Bronchial epithelial cell (primary cell): Measurements from ENCODE around the gene SCAPER. TPM values are rescaled to one million over a fixed set of nuclear protein-coding genes. Genes with fewer than 3 reads are reported as not detected.

ENCODE experiments used
- DNase-seq: peaks from one replicate; pipeline ENCODE4 v3.0.0-alpha.2; 2010; ENCODE audit warnings: low read depth
- FAIRE-seq: peaks from 2 replicates; lab custom pipeline; 2011; peaks lifted over from hg19 to GRCh38; lab: Jason Lieb, UNC
- H3K27me3 ChIP-seq: 2 replicates; pipeline ENCODE4 v1.5.1; 2011; ENCODE audit warnings: low read length; ENCODE audit not compliant: control insufficient read depth, insufficient read depth
- H3K36me3 ChIP-seq: 2 replicates; pipeline ENCODE4 v1.5.1; 2011; ENCODE audit warnings: low read length; ENCODE audit not compliant: control insufficient read depth, insufficient read depth
- H3K4me3 ChIP-seq: 2 replicates; pipeline ENCODE4 v1.5.1; 2011; ENCODE audit warnings: mild to moderate bottlenecking, low read depth, low read length, control low read depth
- CTCF ChIP-seq: IDR thresholded peaks from 2 replicates; pipeline ENCODE4 v1.5.1; 2011; ENCODE audit warnings: mild to moderate bottlenecking, moderate library complexity, low read length, control low read depth, inconsistent platforms; ENCODE audit not compliant: insufficient read depth, severe bottlenecking
- total RNA-seq: library from RNA; depleted of rRNA; stranded (reverse); fragments of >200 nt; gene quantifications from 2 replicates; pipeline ENCODE4 v1.2.1, GENCODE V29; 2014

Gene SCAPER
- total RNA-seq, 1 donor from 2014 or later = 6.3 TPM

GRCh38 chr15:76401285-76401684 is 503.9 kb downstream of the SCAPER start:
- DNase-seq = peak; percentile 56
- H3K27me3 ChIP-seq = no peaks in the 10 kb centered on the region
- no peak for FAIRE-seq
- peaks cover 1% of the 10 kb centered on the region for H3K36me3 ChIP-seq
- no peak overlapping the region for H3K4me3 ChIP-seq
- no peak for TF ChIP-seq CTCF

- Histone ChIP-seq H3K4me3 (no peak overlapping the region), H3K36me3 (peaks cover 1% of the 10 kb centered on the region), H3K27me3 (no peaks in the 10 kb centered on the region)
- no peak for FAIRE-seq
- no peak for DNase-seq
- TF ChIP-seq CTCF = no peak
Observed at GRCh38 chr15:76398317-76399104, 506.6 kb downstream of the SCAPER start.

- DNase-seq = peak; percentile 14
- Histone ChIP-seq H3K36me3 (no peaks in the 10 kb centered on the region), H3K27me3 (no peaks in the 10 kb centered on the region), H3K4me3 (no peak overlapping the region)
- FAIRE-seq = no peak
- no peak for TF ChIP-seq CTCF
Observed at GRCh38 chr15:76393614-76394013, 511.5 kb downstream of the SCAPER start.

- FAIRE-seq (no peak), DNase-seq (no peak)
- H3K27me3 ChIP-seq = no peaks in the 10 kb centered on the region
- no peak for TF ChIP-seq CTCF
- no peaks in the 10 kb centered on the region for H3K36me3 ChIP-seq
- H3K4me3 ChIP-seq = no peak overlapping the region
Observed at GRCh38 chr15:76391847-76392246, 513.3 kb downstream of the SCAPER start.

- FAIRE-seq (no peak), DNase-seq (peak; percentile 33)
- Histone ChIP-seq H3K4me3 (no peak overlapping the region), H3K36me3 (no peaks in the 10 kb centered on the region), H3K27me3 (no peaks in the 10 kb centered on the region)
- TF ChIP-seq CTCF = no peak
Observed at GRCh38 chr15:76391309-76391708, 513.8 kb downstream of the SCAPER start.
